SU-DHL-6 (cell line): ENCODE data around the gene ALX4.

ENCODE experiments used
- H2AFZ ChIP-seq: fragments of 200-600 bp; sonication (generic); 2 replicates; pipeline ENCODE4 v1.6.1; 2014; ENCODE audit warnings: low read depth, mild to moderate bottlenecking, moderate library complexity, mixed read lengths, antibody characterized with exemption, low read length; ENCODE audit not compliant: severe bottlenecking
- H3F3A ChIP-seq: fragments of 200-600 bp; shearing (Covaris generic); 2 replicates; pipeline ENCODE4 v1.6.0; 2016; ENCODE audit warnings: antibody characterized with exemption, mild to moderate bottlenecking; ENCODE audit not compliant: insufficient read depth
- H3K27ac ChIP-seq: fragments of 200-600 bp; sonication (generic); 2 replicates; pipeline ENCODE4 v1.5.1; 2016; ENCODE audit warnings: low read depth, mild to moderate bottlenecking, low read length, moderate library complexity, mixed read lengths
- H3K27me3 ChIP-seq: fragments of 200-600 bp; sonication (generic), shearing (Covaris generic); 2 replicates; pipeline ENCODE4 v1.6.0; 2014; ENCODE audit warnings: mild to moderate bottlenecking, low read length
- H3K36me3 ChIP-seq: fragments of 200-600 bp; sonication (generic); 2 replicates; pipeline ENCODE4 v1.6.1; 2014; ENCODE audit warnings: mild to moderate bottlenecking, low read length, mixed read lengths
- H3K4me2 ChIP-seq: fragments of 300-600, 200-600 bp; shearing (Covaris generic), sonication (generic); 2 replicates; pipeline ENCODE4 v1.6.0; 2014; ENCODE audit warnings: low read length, low read depth, mild to moderate bottlenecking; ENCODE audit not compliant: poor library complexity, severe bottlenecking
- H3K4me3 ChIP-seq: fragments of 200-600 bp; sonication (generic); 2 replicates; pipeline ENCODE4 v1.5.1; 2014; ENCODE audit warnings: antibody characterized with exemption, low read length, mild to moderate bottlenecking, mixed read lengths; ENCODE audit not compliant: insufficient read depth, poor library complexity, severe bottlenecking
- H3K79me2 ChIP-seq: fragments of 200-600 bp; sonication (generic); 2 replicates; pipeline ENCODE4 v1.6.1; 2014; ENCODE audit warnings: mild to moderate bottlenecking, low read length, moderate library complexity; ENCODE audit not compliant: insufficient read depth
- H3K9ac ChIP-seq: fragments of 200-600 bp; sonication (generic); 2 replicates; pipeline ENCODE4 v1.7.0; 2014; ENCODE audit warnings: mild to moderate bottlenecking, low read length
- H3K9me2 ChIP-seq: fragments of 200-600 bp; sonication (generic); replicated peaks from 2 replicates; pipeline ENCODE4 v1.6.1; 2014; ENCODE audit warnings: low read length; ENCODE audit not compliant: insufficient read depth
- H3K9me3 ChIP-seq: fragments of 200-600 bp; sonication (generic); 2 replicates; pipeline ENCODE4 v1.6.1; 2014; ENCODE audit warnings: low read length, mixed read lengths; ENCODE audit not compliant: insufficient read depth
- H4K20me1 ChIP-seq: fragments of 200-600 bp; sonication (generic); 2 replicates; pipeline ENCODE4 v1.6.1; 2014; ENCODE audit warnings: low read depth, mild to moderate bottlenecking, antibody characterized with exemption, low read length, moderate library complexity, mixed read lengths
- EZH2phosphoT487 ChIP-seq: fragments of 200-600 bp; sonication (generic), shearing (Covaris generic); conservative IDR thresholded peaks from 2 replicates; pipeline ENCODE4 v1.6.1; 2018; ENCODE audit warnings: mild to moderate bottlenecking, antibody characterized with exemption, low read length, moderate library complexity, mixed read lengths
- TF ChIP-seq, protein P1 (sequence below): fragments of 200-600 bp; sonication (generic); IDR thresholded peaks from one replicate; pipeline ENCODE4 v1.5.1; 2017; ENCODE audit warnings: antibody characterized with exemption, mild to moderate bottlenecking, low read length, moderate library complexity; ENCODE audit not compliant: insufficient read depth, poor library complexity, severe bottlenecking

ALX4 gene

DNA sequence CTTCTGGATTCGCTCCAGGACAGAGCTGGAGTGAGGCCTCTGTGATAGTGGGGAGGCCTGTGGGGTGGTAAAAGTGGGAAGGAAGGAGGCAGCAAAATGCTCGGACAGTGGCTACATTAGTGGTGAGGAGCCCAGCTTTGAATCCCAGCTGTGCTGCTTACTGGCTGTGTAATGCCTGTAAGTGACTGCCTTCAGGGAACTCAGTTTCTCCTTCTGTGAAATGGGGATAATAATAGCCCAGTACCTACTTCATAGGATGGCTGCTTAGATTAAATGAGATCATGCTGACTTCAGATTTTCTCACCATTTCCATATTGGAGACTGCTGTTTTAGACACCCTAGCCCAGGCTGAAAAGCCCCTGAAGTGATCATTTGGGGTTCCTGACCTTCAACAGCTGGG is 8.4 kb upstream of the ALX4 start:
- no peak overlapping the region for H3K9ac ChIP-seq
- H3K27me3 ChIP-seq = no peaks in the 10 kb centered on the region
- no peak for TF ChIP-seq EZH2phosphoT487
- TF ChIP-seq, protein P1, sequence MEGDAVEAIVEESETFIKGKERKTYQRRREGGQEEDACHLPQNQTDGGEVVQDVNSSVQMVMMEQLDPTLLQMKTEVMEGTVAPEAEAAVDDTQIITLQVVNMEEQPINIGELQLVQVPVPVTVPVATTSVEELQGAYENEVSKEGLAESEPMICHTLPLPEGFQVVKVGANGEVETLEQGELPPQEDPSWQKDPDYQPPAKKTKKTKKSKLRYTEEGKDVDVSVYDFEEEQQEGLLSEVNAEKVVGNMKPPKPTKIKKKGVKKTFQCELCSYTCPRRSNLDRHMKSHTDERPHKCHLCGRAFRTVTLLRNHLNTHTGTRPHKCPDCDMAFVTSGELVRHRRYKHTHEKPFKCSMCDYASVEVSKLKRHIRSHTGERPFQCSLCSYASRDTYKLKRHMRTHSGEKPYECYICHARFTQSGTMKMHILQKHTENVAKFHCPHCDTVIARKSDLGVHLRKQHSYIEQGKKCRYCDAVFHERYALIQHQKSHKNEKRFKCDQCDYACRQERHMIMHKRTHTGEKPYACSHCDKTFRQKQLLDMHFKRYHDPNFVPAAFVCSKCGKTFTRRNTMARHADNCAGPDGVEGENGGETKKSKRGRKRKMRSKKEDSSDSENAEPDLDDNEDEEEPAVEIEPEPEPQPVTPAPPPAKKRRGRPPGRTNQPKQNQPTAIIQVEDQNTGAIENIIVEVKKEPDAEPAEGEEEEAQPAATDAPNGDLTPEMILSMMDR = no peak
- H3K36me3 ChIP-seq = no peaks in the 10 kb centered on the region
- H3K9me2 ChIP-seq = no peaks in the 10 kb centered on the region
- no peak overlapping the region for H2AFZ ChIP-seq
- no peaks in the 10 kb centered on the region for H3K9me3 ChIP-seq
- H3K4me2 ChIP-seq = no peak overlapping the region
- no peak overlapping the region for H3K27ac ChIP-seq
- no peaks in the 10 kb centered on the region for H3K79me2 ChIP-seq
- no peaks in the 10 kb centered on the region for H3F3A ChIP-seq
- no peak overlapping the region for H3K4me3 ChIP-seq
- H4K20me1 ChIP-seq = no peaks in the 10 kb centered on the region

DNA sequence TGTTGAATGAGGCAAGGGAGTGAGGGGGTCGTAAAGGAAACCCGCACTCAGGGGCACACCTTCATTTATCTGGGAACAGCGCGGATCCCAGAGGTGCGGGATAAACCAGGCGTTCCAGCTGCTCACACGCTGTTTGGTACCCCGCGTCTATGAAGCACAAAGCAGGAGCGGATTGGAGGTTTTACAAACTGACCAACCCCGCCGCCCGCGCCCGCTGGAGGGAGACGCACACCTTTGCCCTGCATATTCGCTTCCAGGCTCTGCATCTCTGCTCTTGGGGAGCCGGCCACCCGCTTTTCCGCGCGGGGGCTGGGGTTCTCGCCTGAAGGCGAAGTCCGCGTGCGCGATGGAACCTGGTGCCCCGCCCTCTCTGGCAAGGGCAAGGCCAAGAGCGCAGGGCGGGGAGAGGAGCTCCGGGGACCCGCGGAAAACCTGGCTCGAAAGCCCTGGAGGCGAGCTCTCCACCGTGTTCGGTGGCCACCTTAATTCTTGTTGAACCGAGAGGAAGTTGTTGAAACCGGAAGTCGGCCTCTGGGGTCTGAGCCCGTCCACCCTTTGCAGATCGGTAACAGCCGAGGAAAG is 6.8 kb upstream of the ALX4 start:
- no peaks in the 10 kb centered on the region for H3K9me3 ChIP-seq
- no peak overlapping the region for H3K9ac ChIP-seq
- TF ChIP-seq EZH2phosphoT487 = no peak
- TF ChIP-seq, protein P1 = no peak
- no peak overlapping the region for H3K4me2 ChIP-seq
- H4K20me1 ChIP-seq = no peaks in the 10 kb centered on the region
- no peak overlapping the region for H3K4me3 ChIP-seq
- H3K27me3 ChIP-seq = no peaks in the 10 kb centered on the region
- H3K79me2 ChIP-seq = no peaks in the 10 kb centered on the region
- H3F3A ChIP-seq = no peaks in the 10 kb centered on the region
- no peak overlapping the region for H3K27ac ChIP-seq
- no peaks in the 10 kb centered on the region for H3K36me3 ChIP-seq
- H3K9me2 ChIP-seq = no peaks in the 10 kb centered on the region
- no peak overlapping the region for H2AFZ ChIP-seq

DNA sequence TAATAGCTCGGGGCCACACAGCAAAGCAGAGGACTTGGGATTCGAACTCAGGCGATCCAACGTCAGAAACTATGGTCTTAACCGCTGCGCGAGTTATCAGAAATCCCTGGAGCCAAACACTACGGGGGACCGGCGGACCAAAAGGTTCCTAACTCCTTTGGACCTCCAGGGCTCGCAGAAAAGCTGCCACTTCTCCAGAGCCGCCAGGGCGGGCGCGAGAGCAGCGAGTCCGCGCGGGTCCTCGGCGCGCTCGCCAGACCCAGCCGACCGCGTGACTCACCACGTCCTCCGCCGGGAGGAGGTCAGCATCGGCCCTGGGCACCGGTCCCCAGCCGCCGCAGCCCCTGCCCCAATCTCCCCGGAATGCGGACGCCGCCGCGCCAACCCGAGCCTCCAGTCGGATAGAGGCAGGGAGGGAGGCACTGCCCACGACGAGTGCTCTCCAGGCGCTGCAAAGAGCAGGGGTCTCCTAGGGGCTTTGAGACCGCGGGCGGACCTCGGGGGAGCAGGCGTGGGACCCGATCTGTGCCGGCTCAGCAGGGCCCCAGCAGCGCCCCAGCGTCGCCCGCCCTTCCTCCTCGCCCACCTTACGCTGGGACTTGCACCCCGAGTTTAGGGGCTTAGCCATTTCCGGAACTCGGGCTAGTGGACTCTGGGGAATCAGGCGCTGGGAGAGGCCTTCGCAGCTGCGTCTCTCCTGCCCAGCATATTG is 6.2 kb upstream of the ALX4 start:
- no peak overlapping the region for H3K4me2 ChIP-seq
- no peak overlapping the region for H3K9ac ChIP-seq
- no peaks in the 10 kb centered on the region for H3F3A ChIP-seq
- no peaks in the 10 kb centered on the region for H3K27me3 ChIP-seq
- H3K9me2 ChIP-seq = no peaks in the 10 kb centered on the region
- no peaks in the 10 kb centered on the region for H3K79me2 ChIP-seq
- H4K20me1 ChIP-seq = no peaks in the 10 kb centered on the region
- H3K27ac ChIP-seq = no peak overlapping the region
- H2AFZ ChIP-seq = no peak overlapping the region
- H3K4me3 ChIP-seq = no peak overlapping the region
- TF ChIP-seq EZH2phosphoT487 = no peak
- H3K9me3 ChIP-seq = no peaks in the 10 kb centered on the region
- H3K36me3 ChIP-seq = no peaks in the 10 kb centered on the region

DNA sequence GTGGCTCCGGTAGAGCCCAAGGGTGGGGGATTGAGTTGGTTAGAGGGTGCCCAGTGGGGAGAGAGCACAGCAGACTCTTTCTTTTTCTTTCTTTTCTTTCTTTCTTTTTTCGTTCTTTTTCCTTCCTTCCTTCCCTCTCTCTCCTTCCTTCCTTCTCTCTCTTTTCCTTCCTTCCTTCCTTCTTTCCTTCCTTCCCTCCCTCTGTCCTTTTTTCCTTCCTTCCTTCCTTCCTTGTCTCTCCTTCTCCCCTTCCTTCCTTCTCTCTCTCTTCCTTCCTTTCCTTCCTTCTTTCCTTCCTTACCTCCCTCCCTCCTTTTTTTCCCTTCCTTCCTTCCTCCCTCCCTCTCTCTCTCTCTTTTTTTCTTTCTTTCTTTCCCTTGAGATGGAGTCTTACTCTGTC is 4.8 kb upstream of the ALX4 start:
- Histone ChIP-seq H4K20me1 (no peaks in the 10 kb centered on the region), H3K27me3 (no peaks in the 10 kb centered on the region), H3F3A (no peaks in the 10 kb centered on the region), H3K4me2 (no peak overlapping the region), H3K4me3 (no peak overlapping the region), H3K79me2 (no peaks in the 10 kb centered on the region), H3K36me3 (no peaks in the 10 kb centered on the region), H3K9me2 (no peaks in the 10 kb centered on the region), H2AFZ (no peak overlapping the region), H3K9me3 (no peaks in the 10 kb centered on the region), H3K9ac (no peak overlapping the region), H3K27ac (no peak overlapping the region)
- TF ChIP-seq, protein P1 = no peak
- no peak for TF ChIP-seq EZH2phosphoT487
